WI38 (cell line): ENCODE measurements around the gene TBX2.

ENCODE experiments used
- H3K4me3 ChIP-seq: 2 replicates; pipeline ENCODE4 v1.5.1; 2011; ENCODE audit warnings: low read depth, mild to moderate bottlenecking, control low read depth, low read length
- CTCF ChIP-seq: IDR thresholded peaks from 2 replicates; pipeline ENCODE4 v1.5.1; 2012; ENCODE audit warnings: low read depth, mild to moderate bottlenecking, control low read depth, low read length

TBX2 gene

GRCh38 chr17:61452301-61453290 is 53.0 kb downstream of the TBX2 start, which contains the start of gene TBX4:
Gene TBX4, plus strand, starts transcription at chr17:61452422. Its CDS starts 4,069 bp downstream, at chr17:61456491.
- no peak for TF ChIP-seq CTCF
- H3K4me3 ChIP-seq: no peak within 1 kb of the TSS

GRCh38 chr17:61453566-61454380 is 54.1 kb downstream of the TBX2 start:
- H3K4me3 ChIP-seq: no peak overlapping the region
- TF ChIP-seq CTCF: no peak

DNA sequence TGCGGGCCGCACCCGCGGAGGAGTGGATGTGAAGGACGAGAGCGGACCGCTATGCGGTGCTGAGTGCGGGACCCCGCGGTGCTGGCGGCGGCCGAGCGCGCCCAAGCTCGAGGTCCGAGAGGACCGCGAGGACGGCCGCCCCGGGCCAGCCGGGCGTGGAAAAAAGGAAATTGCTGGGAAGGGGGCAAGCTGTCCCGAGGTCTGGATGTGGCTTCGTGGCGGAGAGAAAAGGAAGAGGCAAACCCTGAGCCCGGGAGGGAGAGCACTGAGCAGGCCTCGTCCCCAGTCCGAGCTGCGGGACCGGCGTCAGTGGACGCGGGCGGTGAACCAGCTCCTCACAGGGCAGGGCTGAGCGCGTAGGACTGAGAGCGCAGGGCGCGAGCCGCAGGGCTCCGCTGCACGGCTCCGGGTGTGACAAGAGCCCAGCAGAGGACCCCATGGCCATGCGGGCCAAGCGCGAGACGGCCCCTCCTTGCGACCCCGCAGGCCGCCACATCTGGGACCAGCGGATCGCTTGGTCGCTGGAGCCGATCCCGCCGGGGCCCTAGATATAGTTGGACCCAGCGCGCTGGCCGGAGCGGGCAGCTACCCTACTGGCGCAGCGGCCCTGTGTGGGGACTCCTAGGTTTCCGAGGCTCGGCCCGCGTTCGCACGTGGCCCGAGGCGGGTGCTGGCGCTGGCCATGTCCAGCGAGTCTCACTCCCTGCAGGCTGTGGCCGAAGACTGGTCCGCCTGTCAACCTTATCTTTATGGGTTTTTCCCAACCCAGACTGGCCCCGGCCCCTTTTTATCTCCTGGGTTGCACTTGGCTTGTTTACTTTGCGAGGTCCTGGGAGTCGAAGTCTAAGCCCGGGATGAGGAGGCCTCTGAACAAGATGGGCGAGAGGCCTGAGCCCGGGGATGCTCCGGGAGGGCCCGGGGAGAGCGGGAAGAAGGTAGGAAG is 55.0 kb downstream of the TBX2 start:
- no peak for TF ChIP-seq CTCF
- no peak overlapping the region for H3K4me3 ChIP-seq

DNA sequence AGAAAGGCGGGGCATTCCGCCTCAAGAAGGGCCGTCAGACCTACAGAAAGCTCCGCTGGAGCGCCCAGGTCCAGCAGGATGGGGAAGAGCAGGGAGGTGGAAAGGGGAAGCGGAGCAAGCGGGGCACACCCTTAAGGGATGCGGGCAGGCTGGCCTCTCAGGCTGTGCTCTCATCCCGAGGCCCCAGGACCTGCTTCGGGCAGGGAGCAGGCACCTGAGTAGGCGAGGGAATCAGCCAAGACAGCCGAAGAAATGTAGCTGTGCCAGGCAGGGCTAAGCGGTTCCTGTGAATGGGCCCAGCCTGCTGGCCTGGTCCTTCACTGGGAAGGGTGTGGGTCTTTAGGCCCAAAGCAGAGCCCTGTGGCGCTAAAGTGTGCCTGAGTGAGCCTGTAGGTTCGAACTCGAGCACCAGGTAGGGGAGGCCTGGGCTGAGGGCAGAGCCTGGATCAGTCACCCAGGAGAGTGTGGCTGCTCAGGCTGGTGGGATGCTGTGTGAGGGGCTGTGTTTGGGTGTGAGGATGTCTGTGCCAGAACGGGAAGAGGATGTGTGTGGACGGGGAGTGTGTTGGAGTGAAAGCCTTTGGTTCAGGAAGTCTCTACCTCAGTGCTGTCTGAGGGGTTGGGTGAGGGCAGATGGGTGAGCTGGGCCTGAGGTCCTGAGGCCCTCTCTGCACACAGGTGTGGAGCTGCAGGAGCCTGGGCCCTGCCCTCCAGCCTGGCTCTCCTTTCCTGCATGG is 55.8 kb downstream of the TBX2 start:
- no peak for TF ChIP-seq CTCF
- no peak overlapping the region for H3K4me3 ChIP-seq

DNA sequence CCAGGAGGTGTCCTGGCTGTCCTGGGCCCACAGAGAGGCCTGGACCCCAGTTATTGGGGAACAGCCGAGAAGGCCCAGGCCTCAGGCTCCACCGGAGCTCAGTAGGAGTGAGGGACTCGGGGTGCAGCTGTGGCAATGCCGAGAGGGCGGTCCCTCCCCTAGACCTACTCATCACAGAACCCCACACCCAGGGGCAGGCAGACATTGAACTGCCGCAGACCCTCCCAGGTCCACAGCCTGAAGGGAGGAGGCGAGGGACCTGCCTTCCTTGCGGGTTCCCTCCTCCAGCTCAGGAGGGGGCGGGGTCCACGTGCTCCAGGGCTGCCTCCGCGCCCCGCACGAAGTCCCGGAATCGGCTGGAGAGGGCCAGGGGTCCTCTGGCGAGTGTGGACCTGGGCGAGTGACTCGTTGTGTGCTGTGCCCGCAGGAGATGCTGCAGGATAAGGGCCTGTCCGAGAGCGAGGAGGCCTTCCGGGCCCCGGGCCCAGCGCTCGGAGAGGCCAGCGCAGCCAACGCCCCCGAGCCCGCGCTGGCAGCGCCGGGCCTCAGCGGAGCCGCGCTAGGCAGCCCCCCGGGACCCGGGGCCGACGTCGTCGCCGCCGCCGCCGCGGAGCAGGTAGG is 56.5 kb downstream of the TBX2 start:
- H3K4me3 ChIP-seq: no peak overlapping the region

More for the DNA sequence above, 56.5 kb downstream of the TBX2 start:
- no peak for TF ChIP-seq CTCF
